Lower leg skin (tissue), 4 donors: ENCODE data around the gene SART1. TPM values are rescaled to one million over a fixed set of nuclear protein-coding genes. Genes with fewer than 3 reads are reported as not detected.

Experiments
- DNase-seq, 2 donors: peaks; one replicate each; pipeline ENCODE4 v3.0.0-alpha.2; 2019; ENCODE audit warnings: low spot score in 2 of 2
- H3K4me3 ChIP-seq: fragments of 200-600 bp; sonication (generic); 2 replicates; pipeline ENCODE4 v1.5.1; 2017; ENCODE audit warnings: mild to moderate bottlenecking, low read depth; ENCODE audit not compliant: poor library complexity, severe bottlenecking
- CTCF ChIP-seq, 3 donors: fragments of 450-650 bp; IDR thresholded peaks; one replicate each; pipeline ENCODE4 v1.5.1; 2016; ENCODE audit warnings: antibody characterized with exemption in 3 of 3, mild to moderate bottlenecking in 3 of 3, moderate library complexity in 2 of 3
- POLR2A ChIP-seq, 2 donors: fragments of 450-650 bp; IDR thresholded peaks; one replicate each; pipeline ENCODE4 v1.6.1; 2016 to 2017; ENCODE audit warnings: antibody characterized with exemption in 2 of 2, mild to moderate bottlenecking in 1 of 2, moderate library complexity in 1 of 2
- WGBS, 2 donors: methylation state at CpG; one replicate each; pipeline ENCODE4 v1.1.5; 2018; 5-methylcytosine and 5-hydroxymethylcytosine counted together
- intact Hi-C: fragments of 100-400 bp; cut with DNase I; formaldehyde crosslinking; loops from one replicate; pipeline ENCODE4 v1.15.0; 2023; ENCODE audit warnings: low total_unique reads
- total RNA-seq, 4 donors: library from RNA; depleted of rRNA; stranded (reverse); fragments of >200 nt; gene quantifications; one replicate each; pipeline ENCODE4 v1.1.0, GENCODE V29; 2016

Gene SART1
- 10 to 100 TPM; 35.0 to 73.5 (median 55.4) TPM for total RNA-seq

GRCh38 chr11:65961267-65962140 is at the start of gene SART1:
Gene SART1 (plus strand): TSS chr11:65961734. CDS start chr11:65961781, 47 bp downstream.
- peak within 1 kb of the TSS; percentile 93 for H3K4me3 ChIP-seq
- WGBS, 2 donors = 0 to 1% methylated on average over 42 to 88 of the region's 97 CpGs
- intact Hi-C loops = no loop called here
- DNase-seq = peak; percentile 96 to 99
- TF ChIP-seq CTCF (IDR thresholded peaks at IDR 0.05) (no peak), POLR2A (IDR thresholded peaks at IDR 0.05) (no peak)

- no peak for DNase-seq
- TF ChIP-seq CTCF (IDR thresholded peaks at IDR 0.05) = no peak
- no peak overlapping the region for H3K4me3 ChIP-seq
- WGBS, 2 donors = 23 to 37% methylated on average over 4 of the region's 4 CpGs
- intact Hi-C loops = no loop called here
Observed at GRCh38 chr11:65912845-65913244, 48.7 kb upstream of the SART1 start.

- 34 to 36% methylated on average over 10 of the region's 10 CpGs for WGBS, 2 donors
- no peak overlapping the region for H3K4me3 ChIP-seq
- TF ChIP-seq CTCF (IDR thresholded peaks at IDR 0.05) (no peak), POLR2A (IDR thresholded peaks at IDR 0.05) (no peak)
- intact Hi-C loops = no loop called here
- DNase-seq = no peak
Observed at GRCh38 chr11:65915101-65915820, 46.3 kb upstream of the SART1 start.

GRCh38 chr11:65915821-65916251 is 45.7 kb upstream of the SART1 start:
- WGBS, 2 donors = 2 to 16% methylated on average over 8 to 13 of the region's 13 CpGs
- TF ChIP-seq CTCF (IDR thresholded peaks at IDR 0.05) (no peak), POLR2A (IDR thresholded peaks at IDR 0.05) (no peak)
- H3K4me3 ChIP-seq = no peak overlapping the region
- intact Hi-C loops = no loop called here
- DNase-seq = peak; percentile 86 to 98

GRCh38 chr11:65916391-65916790 is 45.1 kb upstream of the SART1 start:
- TF ChIP-seq CTCF (IDR thresholded peaks at IDR 0.05) (no peak), POLR2A (IDR thresholded peaks at IDR 0.05) (no peak)
- intact Hi-C loops = no loop called here
- 50 to 53% methylated on average over 7 of the region's 7 CpGs for WGBS, 2 donors
- DNase-seq = no peak
- no peak overlapping the region for H3K4me3 ChIP-seq
